NCI-H1436 (cell line): ENCODE data around the gene GPR62.
"Not testable (repeated sequence)": the region's sequence is repeated elsewhere in the genome, so short reads cannot be mapped to it uniquely, and the experiment has no call there.

Experiments
- DNase-seq: peaks from one replicate; lab custom pipeline; 2025; lab: John Stamatoyannopoulos, UW

GPR62 gene

GRCh38 chr3:51955175-51955892 is at the start of gene GPR62:
Gene GPR62 (plus strand): TSS chr3:51955381. CDS start chr3:51955653, 272 bp downstream.
- no peak for DNase-seq

- DNase-seq, result no peak
These were observed 47.2 kb upstream of the GPR62 start for GRCh38 chr3:51908026-51908425.

GRCh38 chr3:51916418-51916817 is 38.8 kb upstream of the GPR62 start:
- no peak for DNase-seq

- no peak for DNase-seq
These were observed 34.1 kb upstream of the GPR62 start for GRCh38 chr3:51921081-51921578.

- DNase-seq, result no peak
These were observed 27.9 kb upstream of the GPR62 start for GRCh38 chr3:51927061-51927977.

GRCh38 chr3:51928438-51928837 is 26.7 kb upstream of the GPR62 start:
- no peak for DNase-seq

GRCh38 chr3:51928981-51929380 is 26.2 kb upstream of the GPR62 start:
- not testable (repeated sequence) for DNase-seq

- no peak for DNase-seq
These were observed 25.7 kb upstream of the GPR62 start for GRCh38 chr3:51929420-51930003.

GRCh38 chr3:51930439-51930838 is 24.7 kb upstream of the GPR62 start:
- DNase-seq, result no peak

- no peak for DNase-seq
These were observed 23.4 kb upstream of the GPR62 start for GRCh38 chr3:51931756-51932155.

- DNase-seq, result no peak
These were observed 22.5 kb upstream of the GPR62 start for GRCh38 chr3:51932471-51933370.

GRCh38 chr3:51933471-51934138 is 21.6 kb upstream of the GPR62 start:
- DNase-seq, result no peak

GRCh38 chr3:51934139-51934850 is 20.9 kb upstream of the GPR62 start:
- no peak for DNase-seq

GRCh38 chr3:51934991-51935885 is 19.9 kb upstream of the GPR62 start:
- no peak for DNase-seq

- no peak for DNase-seq
These were observed 19.1 kb upstream of the GPR62 start for GRCh38 chr3:51935886-51936755.

- no peak for DNase-seq
These were observed 18.2 kb upstream of the GPR62 start for GRCh38 chr3:51937014-51937413.

- no peak for DNase-seq
These were observed 17.4 kb upstream of the GPR62 start for GRCh38 chr3:51937611-51938450.
